GM18909 (cell line): ENCODE data around the gene HSPB8.

ENCODE experiments used
- ATAC-seq: cut with Tn5 transposase; IDR thresholded peaks from one replicate; pipeline ENCODE4 v1.9.1; 2021; ENCODE audit warnings: mild to moderate bottlenecking; ENCODE audit not compliant: unreplicated experiment, poor library complexity

HSPB8 gene

GRCh38 chr12:119178544-119179334 is at the start of gene HSPB8:
Gene HSPB8 (plus strand): TSS chr12:119178931. CDS start chr12:119179313, 382 bp downstream.
- ATAC-seq: no peak

GRCh38 chr12:119129827-119130434 is 48.8 kb upstream of the HSPB8 start:
- ATAC-seq: no peak

- no peak for ATAC-seq
These were observed 48.2 kb upstream of the HSPB8 start for GRCh38 chr12:119130523-119130922.

GRCh38 chr12:119134284-119135072 is 44.3 kb upstream of the HSPB8 start:
- no peak for ATAC-seq

GRCh38 chr12:119136811-119137410 is 41.8 kb upstream of the HSPB8 start:
- ATAC-seq: no peak

GRCh38 chr12:119139448-119139847 is 39.3 kb upstream of the HSPB8 start:
- no peak for ATAC-seq

- ATAC-seq: no peak
These were observed 33.4 kb upstream of the HSPB8 start for GRCh38 chr12:119145367-119145766.

GRCh38 chr12:119147847-119148448 is 30.8 kb upstream of the HSPB8 start:
- ATAC-seq: no peak

GRCh38 chr12:119149270-119149669 is 29.5 kb upstream of the HSPB8 start:
- no peak for ATAC-seq

GRCh38 chr12:119151445-119152026 is 27.2 kb upstream of the HSPB8 start:
- ATAC-seq: no peak

- ATAC-seq: no peak
These were observed 25.0 kb upstream of the HSPB8 start for GRCh38 chr12:119153477-119154434.

GRCh38 chr12:119154435-119154818 is 24.3 kb upstream of the HSPB8 start:
- ATAC-seq: no peak

- ATAC-seq: no peak
These were observed 22.2 kb upstream of the HSPB8 start for GRCh38 chr12:119156401-119157044.

- no peak for ATAC-seq
These were observed 21.2 kb upstream of the HSPB8 start for GRCh38 chr12:119157528-119157927.

GRCh38 chr12:119157978-119158377 is 20.8 kb upstream of the HSPB8 start:
- no peak for ATAC-seq

- ATAC-seq: no peak
These were observed 20.3 kb upstream of the HSPB8 start for GRCh38 chr12:119158402-119158801.

- no peak for ATAC-seq
These were observed 18.9 kb upstream of the HSPB8 start for GRCh38 chr12:119159844-119160243.

GRCh38 chr12:119167902-119168301 is 10.8 kb upstream of the HSPB8 start:
- no peak for ATAC-seq
